ENCODE results near the gene ACAA1. TPM values are rescaled to one million over a fixed set of nuclear protein-coding genes. Genes with fewer than 3 reads are reported as not detected.

ACAA1 gene
- total and polyA plus RNA-seq, 2 of the 13 experiments (the other 11 are each of a cell fraction or from before 2014, with no cell fraction given), result 60.8 to 188 TPM

- TF ChIP-seq POGK (CRISPR knock-in tag; conservative IDR thresholded peaks at IDR 0.05) (0 out of 2 replicates have a peak, but pooled peaks have one; percentile 45), ZNF33A (CRISPR knock-in tag; IDR thresholded peaks at IDR 0.05; ENCODE audit: borderline replicate concordance) (no peak), ZFP1 (CRISPR knock-in tag; IDR thresholded peaks at IDR 0.05) (peak; percentile 57; the same call in 1 of the 2 replicates), NPAS2 (CRISPR knock-in tag; IDR thresholded peaks at IDR 0.05; ENCODE audit: borderline replicate concordance) (no peak), ETV6 (CRISPR knock-in tag; conservative IDR thresholded peaks at IDR 0.05) (0 out of 2 replicates have a peak, but pooled peaks have one; percentile 37), PBX2 (CRISPR knock-in tag; IDR thresholded peaks at IDR 0.05) (no peak), REL (CRISPR knock-in tag; conservative IDR thresholded peaks at IDR 0.05) (no peak), YY1 (IDR thresholded peaks at IDR 0.05; ENCODE audit: insufficient read depth, insufficient replicate concordance, low read depth, low read length) (peak; percentile 77), ZNF292 (CRISPR knock-in tag; IDR thresholded peaks at IDR 0.05; ENCODE audit: borderline replicate concordance, low read depth) (peak; percentile 81; the same call in 1 of the 2 replicates), ZKSCAN8 (CRISPR knock-in tag; IDR thresholded peaks at IDR 0.05; ENCODE audit: borderline replicate concordance) (peak; percentile 68; the same call in 1 of the 2 replicates), TFAP4 (IDR thresholded peaks at IDR 0.05; ENCODE audit: borderline replicate concordance, low read depth) (peak; percentile 61; the same call in 1 of the 2 replicates), SRF (IDR thresholded peaks at IDR 0.05; ENCODE audit: low read depth, low read length) (peak; percentile 29; the same call in 1 of the 2 replicates), RFX1 (IDR thresholded peaks at IDR 0.05) (no peak)
- TF ChIP-seq, protein P1, sequence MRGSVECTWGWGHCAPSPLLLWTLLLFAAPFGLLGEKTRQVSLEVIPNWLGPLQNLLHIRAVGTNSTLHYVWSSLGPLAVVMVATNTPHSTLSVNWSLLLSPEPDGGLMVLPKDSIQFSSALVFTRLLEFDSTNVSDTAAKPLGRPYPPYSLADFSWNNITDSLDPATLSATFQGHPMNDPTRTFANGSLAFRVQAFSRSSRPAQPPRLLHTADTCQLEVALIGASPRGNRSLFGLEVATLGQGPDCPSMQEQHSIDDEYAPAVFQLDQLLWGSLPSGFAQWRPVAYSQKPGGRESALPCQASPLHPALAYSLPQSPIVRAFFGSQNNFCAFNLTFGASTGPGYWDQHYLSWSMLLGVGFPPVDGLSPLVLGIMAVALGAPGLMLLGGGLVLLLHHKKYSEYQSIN (CRISPR knock-in tag; IDR thresholded peaks at IDR 0.05; ENCODE audit: borderline replicate concordance), result no peak
- TF ChIP-seq, protein P2, sequence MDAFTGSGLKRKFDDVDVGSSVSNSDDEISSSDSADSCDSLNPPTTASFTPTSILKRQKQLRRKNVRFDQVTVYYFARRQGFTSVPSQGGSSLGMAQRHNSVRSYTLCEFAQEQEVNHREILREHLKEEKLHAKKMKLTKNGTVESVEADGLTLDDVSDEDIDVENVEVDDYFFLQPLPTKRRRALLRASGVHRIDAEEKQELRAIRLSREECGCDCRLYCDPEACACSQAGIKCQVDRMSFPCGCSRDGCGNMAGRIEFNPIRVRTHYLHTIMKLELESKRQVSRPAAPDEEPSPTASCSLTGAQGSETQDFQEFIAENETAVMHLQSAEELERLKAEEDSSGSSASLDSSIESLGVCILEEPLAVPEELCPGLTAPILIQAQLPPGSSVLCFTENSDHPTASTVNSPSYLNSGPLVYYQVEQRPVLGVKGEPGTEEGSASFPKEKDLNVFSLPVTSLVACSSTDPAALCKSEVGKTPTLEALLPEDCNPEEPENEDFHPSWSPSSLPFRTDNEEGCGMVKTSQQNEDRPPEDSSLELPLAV (CRISPR knock-in tag; conservative IDR thresholded peaks at IDR 0.05; ENCODE audit: low read depth), result no peak
- TF ChIP-seq, protein P3, sequence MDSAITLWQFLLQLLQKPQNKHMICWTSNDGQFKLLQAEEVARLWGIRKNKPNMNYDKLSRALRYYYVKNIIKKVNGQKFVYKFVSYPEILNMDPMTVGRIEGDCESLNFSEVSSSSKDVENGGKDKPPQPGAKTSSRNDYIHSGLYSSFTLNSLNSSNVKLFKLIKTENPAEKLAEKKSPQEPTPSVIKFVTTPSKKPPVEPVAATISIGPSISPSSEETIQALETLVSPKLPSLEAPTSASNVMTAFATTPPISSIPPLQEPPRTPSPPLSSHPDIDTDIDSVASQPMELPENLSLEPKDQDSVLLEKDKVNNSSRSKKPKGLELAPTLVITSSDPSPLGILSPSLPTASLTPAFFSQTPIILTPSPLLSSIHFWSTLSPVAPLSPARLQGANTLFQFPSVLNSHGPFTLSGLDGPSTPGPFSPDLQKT (CRISPR knock-in tag; IDR thresholded peaks at IDR 0.05; ENCODE audit: borderline replicate concordance), result no peak
Observed at GRCh38 chr3:38133557-38134405, 3.1 kb downstream of the ACAA1 start (continued).
